Immature natural killer cell (primary cell): Measurements from ENCODE around the gene COPZ1. TPM values are rescaled to one million over a fixed set of nuclear protein-coding genes. Genes with fewer than 3 reads are reported as not detected.
A peak's percentile ranks its signal among the peaks of the same experiment; 100 is the strongest.

Experiments
- DNase-seq, 3 donors: peaks; one replicate each; pipeline ENCODE4 v3.0.0; 2022; ENCODE audit warnings: mixed read lengths in 1 of 3
- H3K27ac Mint-ChIP-seq, 6 donors: one replicate each; pipeline ENCODE4 v1.8.0; 2020; ENCODE audit warnings: mixed read lengths in 6 of 6, mild to moderate bottlenecking in 5 of 6, inconsistent platforms in 4 of 6, moderate library complexity in 3 of 6
- H3K27me3 Mint-ChIP-seq, 3 donors: one replicate each; pipeline ENCODE4 v1.8.0; 2020 to 2021; ENCODE audit warnings: low read depth in 3 of 3, mild to moderate bottlenecking in 3 of 3, mixed read lengths in 3 of 3, moderate library complexity in 3 of 3, inconsistent platforms in 1 of 3
- H3K36me3 Mint-ChIP-seq, 3 donors: one replicate each; pipeline ENCODE4 v1.8.0; 2020; ENCODE audit warnings: mixed read lengths in 3 of 3, inconsistent platforms in 2 of 3, mild to moderate bottlenecking in 2 of 3
- H3K4me1 Mint-ChIP-seq, 2 donors: one replicate each; pipeline ENCODE4 v1.8.0; 2020; ENCODE audit warnings: inconsistent platforms in 2 of 2, mild to moderate bottlenecking in 2 of 2, mixed read lengths in 2 of 2, moderate library complexity in 1 of 2
- H3K4me3 Mint-ChIP-seq, 5 donors: one replicate each; pipeline ENCODE4 v1.8.0; 2020; ENCODE audit warnings: mild to moderate bottlenecking in 5 of 5, mixed read lengths in 5 of 5, inconsistent platforms in 3 of 5, moderate library complexity in 3 of 5
- H3K9me3 Mint-ChIP-seq, 6 donors: one replicate each; pipeline ENCODE4 v1.8.0; 2020; ENCODE audit warnings: mild to moderate bottlenecking in 6 of 6, mixed read lengths in 6 of 6, inconsistent platforms in 4 of 6, moderate library complexity in 3 of 6
- polyA plus RNA-seq, 3 donors: library from polyadenylated mRNA; unstranded; fragments of 300-500 nt; fragmentation: Illumina TruSeq; gene quantifications; one replicate each; pipeline ENCODE4 v1.2.3, GENCODE V29; 2021

The COPZ1 gene
- polyA plus RNA-seq, 3 donors from 2014 or later: 202 to 341 (median 202) TPM

GRCh38 chr12:54388237-54389133 lies 63.6 kb downstream of the COPZ1 start:
- Mint-ChIP-seq H3K27ac (peak overlapping the region in 2 of 6 donors; percentile 1 to 6), H3K27me3 (peaks cover 0 to 4% (median 2%) of the 10 kb centered on the region in 3 donors), H3K4me1 (peaks cover 21 to 24% of the 10 kb centered on the region in 2 donors), H3K9me3 (no peaks in the 10 kb centered on the region), H3K36me3 (no peaks in the 10 kb centered on the region), H3K4me3 (no peak overlapping the region)
- DNase-seq: no peak

GRCh38 chr12:54389134-54389508 lies 64.2 kb downstream of the COPZ1 start:
- no peak for DNase-seq
- peaks cover 0 to 4% (median 2%) of the 10 kb centered on the region in 3 donors for H3K27me3 Mint-ChIP-seq
- H3K4me1 Mint-ChIP-seq: peaks cover 27 to 30% of the 10 kb centered on the region in 2 donors
- H3K27ac Mint-ChIP-seq: no peak overlapping the region
- no peak overlapping the region for H3K4me3 Mint-ChIP-seq
- no peaks in the 10 kb centered on the region for H3K9me3 Mint-ChIP-seq
- H3K36me3 Mint-ChIP-seq: peaks cover 0 to 5% (median 4%) of the 10 kb centered on the region in 3 donors

GRCh38 chr12:54389607-54390175 lies 64.8 kb downstream of the COPZ1 start:
- Mint-ChIP-seq H3K4me1 (peaks cover 33 to 36% of the 10 kb centered on the region in 2 donors), H3K36me3 (peaks cover 0 to 9% (median 5%) of the 10 kb centered on the region in 3 donors), H3K9me3 (no peaks in the 10 kb centered on the region), H3K27me3 (peaks cover 0 to 4% (median 2%) of the 10 kb centered on the region in 3 donors), H3K27ac (peak overlapping the region in 5 of 6 donors; percentile 21 to 68 (median 57)), H3K4me3 (peak overlapping the region; percentile 15 to 61 (median 22))
- no peak for DNase-seq

- H3K27me3 Mint-ChIP-seq: peaks cover 0 to 4% (median 2%) of the 10 kb centered on the region in 3 donors
- peak overlapping the region; percentile 61 to 82 (median 67) for H3K4me3 Mint-ChIP-seq
- H3K4me1 Mint-ChIP-seq: peaks cover 38 to 40% of the 10 kb centered on the region in 2 donors
- H3K27ac Mint-ChIP-seq: peak overlapping the region in 2 of 6 donors; percentile 21 to 57
- peaks cover 0 to 15% (median 5%) of the 10 kb centered on the region in 3 donors for H3K36me3 Mint-ChIP-seq
- DNase-seq: no peak
- no peaks in the 10 kb centered on the region for H3K9me3 Mint-ChIP-seq
Measured at GRCh38 chr12:54390176-54390667, 65.3 kb downstream of the COPZ1 start.

- Mint-ChIP-seq H3K4me3 (peak overlapping the region; percentile 67 to 86 (median 76)), H3K36me3 (peaks cover 0 to 20% (median 5%) of the 10 kb centered on the region in 3 donors), H3K27me3 (peaks cover 0 to 4% (median 2%) of the 10 kb centered on the region in 3 donors), H3K9me3 (no peaks in the 10 kb centered on the region), H3K4me1 (peaks cover 38 to 40% of the 10 kb centered on the region in 2 donors), H3K27ac (peak overlapping the region in 3 of 6 donors; percentile 13 to 69 (median 24))
- peak; percentile 66 to 71 (median 67) for DNase-seq
Measured at GRCh38 chr12:54390668-54391551, 66.0 kb downstream of the COPZ1 start.

- Mint-ChIP-seq H3K27ac (peak overlapping the region in 3 of 6 donors; percentile 45 to 57 (median 50)), H3K4me1 (peaks cover 42 to 44% of the 10 kb centered on the region in 2 donors), H3K27me3 (peaks cover 0 to 4% (median 2%) of the 10 kb centered on the region in 3 donors), H3K36me3 (peaks cover 4 to 37% (median 12%) of the 10 kb centered on the region in 3 donors), H3K4me3 (peak overlapping the region in 2 of 5 donors; percentile 40 to 53), H3K9me3 (no peaks in the 10 kb centered on the region)
- DNase-seq: no peak
Measured at GRCh38 chr12:54392485-54393206, 67.7 kb downstream of the COPZ1 start.

- Mint-ChIP-seq H3K27ac (peak overlapping the region in 3 of 6 donors; percentile 37 to 57 (median 50)), H3K9me3 (no peaks in the 10 kb centered on the region), H3K27me3 (peaks cover 0 to 4% (median 0%) of the 10 kb centered on the region in 3 donors), H3K36me3 (peaks cover 6 to 43% (median 17%) of the 10 kb centered on the region in 3 donors), H3K4me3 (peak overlapping the region in 1 of 5 donors; percentile 7), H3K4me1 (peaks cover 42 to 44% of the 10 kb centered on the region in 2 donors)
- no peak for DNase-seq
Measured at GRCh38 chr12:54393207-54393609, 68.3 kb downstream of the COPZ1 start.

- Mint-ChIP-seq H3K36me3 (peaks cover 10 to 48% (median 18%) of the 10 kb centered on the region in 3 donors), H3K4me1 (peaks cover 42 to 44% of the 10 kb centered on the region in 2 donors), H3K9me3 (no peaks in the 10 kb centered on the region), H3K27me3 (peaks cover 0 to 4% (median 0%) of the 10 kb centered on the region in 3 donors), H3K27ac (peak overlapping the region; percentile 17 to 76 (median 56)), H3K4me3 (peak overlapping the region in 4 of 5 donors; percentile 26 to 54 (median 36))
- no peak for DNase-seq
Measured at GRCh38 chr12:54393743-54394142, 68.8 kb downstream of the COPZ1 start.

GRCh38 chr12:54394281-54394719 lies 69.4 kb downstream of the COPZ1 start:
- Mint-ChIP-seq H3K36me3 (peaks cover 13 to 52% (median 21%) of the 10 kb centered on the region in 3 donors), H3K4me3 (peak overlapping the region in 3 of 5 donors; percentile 26 to 41 (median 32)), H3K4me1 (peaks cover 43 to 48% of the 10 kb centered on the region in 2 donors), H3K9me3 (no peaks in the 10 kb centered on the region), H3K27ac (peak overlapping the region; percentile 17 to 72 (median 50)), H3K27me3 (peaks cover 0 to 4% (median 2%) of the 10 kb centered on the region in 3 donors)
- peak in 2 of 3 donors; percentile 21 to 27 for DNase-seq

- Mint-ChIP-seq H3K4me3 (no peak overlapping the region), H3K36me3 (peaks cover 16 to 56% (median 22%) of the 10 kb centered on the region in 3 donors), H3K4me1 (peaks cover 37 to 45% of the 10 kb centered on the region in 2 donors), H3K27me3 (peaks cover 0 to 3% (median 2%) of the 10 kb centered on the region in 3 donors), H3K27ac (peak overlapping the region in 5 of 6 donors; percentile 2 to 80 (median 56)), H3K9me3 (no peaks in the 10 kb centered on the region)
- no peak for DNase-seq
Measured at GRCh38 chr12:54394986-54395385, 70.1 kb downstream of the COPZ1 start.

GRCh38 chr12:54395545-54395944 lies 70.6 kb downstream of the COPZ1 start:
- peaks cover 0 to 2% (median 1%) of the 10 kb centered on the region in 3 donors for H3K27me3 Mint-ChIP-seq
- DNase-seq: no peak
- H3K4me1 Mint-ChIP-seq: peaks cover 36 to 42% of the 10 kb centered on the region in 2 donors
- peaks cover 21 to 62% (median 22%) of the 10 kb centered on the region in 3 donors for H3K36me3 Mint-ChIP-seq
- H3K27ac Mint-ChIP-seq: no peak overlapping the region
- H3K9me3 Mint-ChIP-seq: no peaks in the 10 kb centered on the region
- H3K4me3 Mint-ChIP-seq: no peak overlapping the region

- Mint-ChIP-seq H3K9me3 (no peaks in the 10 kb centered on the region), H3K36me3 (peaks cover 21 to 72% (median 30%) of the 10 kb centered on the region in 3 donors), H3K4me1 (peaks cover 27 to 35% of the 10 kb centered on the region in 2 donors), H3K27ac (peak overlapping the region in 3 of 6 donors; percentile 17 to 75 (median 63)), H3K4me3 (no peak overlapping the region), H3K27me3 (peaks cover 0 to 4% (median 2%) of the 10 kb centered on the region in 3 donors)
- DNase-seq: no peak
Measured at GRCh38 chr12:54397157-54397556, 72.2 kb downstream of the COPZ1 start.
